ENCODE data around the gene IL17RA. TPM values are rescaled to one million over a fixed set of nuclear protein-coding genes. Genes with fewer than 3 reads are reported as not detected.

Gene IL17RA
- total and polyA plus RNA-seq, 2 of the 4 experiments (the other 2 are of a cell fraction) = 5.2 to 15.3 TPM

- CTCF ChIA-PET = interaction anchor here (1.5 kb wide), 1 partner anchor 79 kb away, joined by 6 read pairs; no protein-coding TSS in a partner anchor
- in situ Hi-C loops (cut with MboI; ENCODE audit: low sequenced_read_pairs) (loop anchor here (25.0 kb wide), 1 partner anchor 719 kb away; no protein-coding TSS in a partner anchor), dilution Hi-C loops (cut with HindIII; ENCODE audit: low sequenced_read_pairs, unreplicated experiment) (no loop called here), intact Hi-C loops (cut with micrococcal nuclease) (no loop called here)
- Histone ChIP-seq H4K8ac (ENCODE audit: low read depth in 2 of 2, low read length in 2 of 2) (no peak overlapping the region), H4K91ac (ENCODE audit: insufficient read depth, low read depth, low read length) (no peak overlapping the region), H3K79me1 (ENCODE audit: low read depth in 1 of 2, low read length in 2 of 2) (peaks cover 25 to 51% of the 10 kb centered on the region in 2 experiments), H3K4ac (ENCODE audit: low read depth, low read length) (no peak overlapping the region), H3K27ac (ENCODE audit: insufficient read depth, low read length) (no peak overlapping the region), H3K56ac (ENCODE audit: extremely low read depth, insufficient read depth, low read length) (no peak overlapping the region), H3K4me2 (ENCODE audit: low read depth, low read length) (no peak overlapping the region), H2BK20ac (ENCODE audit: low read depth, low read length) (no peak overlapping the region), H3K9ac (ENCODE audit: low read depth, low read length) (no peak overlapping the region), H3K18ac (ENCODE audit: low read depth, low read length) (no peak overlapping the region), H3K23ac (ENCODE audit: low read depth, low read length) (no peak overlapping the region), H3K27me3 (ENCODE audit: control insufficient read depth, insufficient read depth, low read length) (no peaks in the 10 kb centered on the region), H3K9me3 (ENCODE audit: control insufficient read depth, insufficient read depth, low read length) (no peaks in the 10 kb centered on the region), H2AK9ac (replicated peaks; ENCODE audit: low read depth, low read length, poor library complexity) (no peak overlapping the region), H3K4me1 (ENCODE audit: control insufficient read depth, insufficient read depth, low read length) (no peaks in the 10 kb centered on the region; the same call in 1 of the 2 replicates), H4K5ac (ENCODE audit: low read depth, low read length) (no peak overlapping the region), H3K4me3 (ENCODE audit: insufficient read depth, low read depth, low read length) (no peak overlapping the region), H2AK5ac (ENCODE audit: low read depth, low read length) (no peak overlapping the region), H2BK15ac (ENCODE audit: low read depth, low read length) (no peak overlapping the region), H3K14ac (replicated peaks; ENCODE audit: low read depth, low read length) (no peak overlapping the region), H3K9me1 (ENCODE audit: insufficient read depth, low read length) (peaks cover under 1% of the 10 kb centered on the region; the same call in 1 of the 2 replicates), H2AFZ (replicated peaks; ENCODE audit: low read length, poor library complexity) (no peak overlapping the region), H2BK120ac (ENCODE audit: low read depth, low read length) (no peak overlapping the region), H3K36me3 (ENCODE audit: control insufficient read depth, insufficient read depth, low read length) (peaks cover 3% of the 10 kb centered on the region), H4K20me1 (ENCODE audit: insufficient read depth, low read length) (peaks cover 48% of the 10 kb centered on the region), H2BK5ac (ENCODE audit: low read depth, low read length, poor library complexity, severe bottlenecking) (no peak overlapping the region)
- no CpG with 5 or more reads among the region's 3 CpGs for WGBS, 2 experiments (ENCODE audit: extremely low coverage in 2 of 2, insufficient read length in 1 of 2)
- no TSS peak for BruUV-seq (replicated peaks)
- DNase-seq = no peak
- ATAC-seq (ENCODE audit: low read depth) = no peak
- TF ChIP-seq MAZ (IDR thresholded peaks at IDR 0.05; ENCODE audit: borderline replicate concordance, low read depth, low read length) (no peak), ELK1 (IDR thresholded peaks at IDR 0.05; ENCODE audit: borderline replicate concordance, low read depth, low read length) (no peak), FOS (IDR thresholded peaks at IDR 0.05; ENCODE audit: low read depth, low read length) (no peak), POLR2A (IDR thresholded peaks at IDR 0.05; ENCODE audit: low read depth, low read length) (no peak), MXI1 (IDR thresholded peaks at IDR 0.05; ENCODE audit: borderline replicate concordance, low read depth, low read length) (no peak), SMC3 (IDR thresholded peaks at IDR 0.05; ENCODE audit: low read depth, low read length) (no peak), RCOR1 (IDR thresholded peaks at IDR 0.05; ENCODE audit: insufficient replicate concordance, low read length) (no peak), USF2 (IDR thresholded peaks at IDR 0.05; ENCODE audit: low read depth, low read length) (no peak), NFE2L2 (IDR thresholded peaks at IDR 0.05; ENCODE audit: low read depth, low read length) (no peak), MAFK (IDR thresholded peaks at IDR 0.05; ENCODE audit: low read depth, low read length) (no peak), RAD21 (IDR thresholded peaks at IDR 0.05; ENCODE audit: low read length) (no peak), CHD1 (IDR thresholded peaks at IDR 0.05; ENCODE audit: low read depth, low read length) (no peak)
- POLR2A ChIA-PET (ENCODE audit: unreplicated experiment) = interaction anchor here (0.6 kb wide), 1 partner anchor 11 kb away, joined by 4 read pairs; no protein-coding TSS in a partner anchor
These were observed 8.3 kb downstream of the IL17RA start for GRCh38 chr22:17093081-17093480.
